GM21367 (cell line): ENCODE data around the gene CLDN9.

Experiments used
- ATAC-seq: cut with Tn5 transposase; IDR thresholded peaks from one replicate; pipeline ENCODE4 v1.9.1; 2021; ENCODE audit not compliant: unreplicated experiment

Gene CLDN9

GRCh38 chr16:2973605-2974318 lies 39.0 kb upstream of the CLDN9 start:
- no peak for ATAC-seq

DNA sequence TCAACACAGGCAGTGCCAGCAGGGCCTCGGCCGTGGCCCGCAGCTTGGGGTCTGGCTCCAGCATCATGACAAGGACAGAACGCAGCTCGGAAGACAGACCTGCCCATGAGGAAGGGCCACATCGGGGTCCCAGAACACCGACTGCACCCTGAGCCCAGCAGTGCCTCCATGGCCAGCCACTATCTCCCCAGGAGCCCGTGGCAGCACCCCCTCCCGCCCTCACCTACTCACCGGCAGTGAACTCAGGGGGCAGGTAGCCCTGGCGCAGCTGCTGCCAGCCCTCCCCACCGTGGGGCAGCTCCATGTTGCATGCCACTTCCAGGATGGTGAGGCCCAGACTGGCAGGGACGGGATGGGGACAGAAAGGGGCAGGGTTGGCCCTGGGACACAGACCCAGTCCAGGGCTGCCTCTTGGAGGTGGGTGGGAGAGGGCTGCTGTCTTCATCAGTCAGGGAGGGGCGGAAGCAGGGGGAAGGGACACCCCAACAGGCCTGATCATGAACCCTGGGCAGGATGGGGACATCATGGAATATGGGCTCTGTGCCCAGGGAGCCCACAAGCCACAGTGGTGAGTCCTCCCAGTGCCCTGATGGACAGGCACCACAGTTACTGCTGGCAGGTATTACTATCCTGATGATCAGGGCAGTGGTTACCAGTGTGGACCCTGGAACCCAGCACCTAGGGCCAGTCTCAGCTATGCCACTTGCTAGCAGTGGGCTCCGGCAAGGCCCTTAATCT lies 38.2 kb upstream of the CLDN9 start:
- ATAC-seq, result no peak

GRCh38 chr16:2975161-2975795 lies 37.4 kb upstream of the CLDN9 start:
- ATAC-seq, result no peak

DNA sequence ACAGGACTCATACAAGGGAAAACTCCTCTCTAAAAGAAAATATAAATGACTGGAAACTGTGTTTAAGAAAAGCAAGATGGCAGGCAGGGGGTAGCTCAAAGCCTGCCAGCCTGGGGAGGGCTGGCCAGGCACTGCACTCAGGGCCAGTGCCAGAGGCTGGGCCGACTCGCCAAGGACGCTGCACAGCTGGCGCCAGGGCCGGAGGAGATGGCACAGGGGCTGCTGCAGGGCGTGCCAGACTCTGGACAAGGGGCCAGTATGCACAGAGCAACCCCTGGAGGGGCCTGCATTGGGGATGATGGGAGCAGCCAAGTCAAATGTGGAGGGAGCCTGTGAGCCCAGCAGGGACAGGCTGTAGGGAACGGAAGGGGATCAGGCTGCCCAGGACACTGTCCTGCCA lies 36.5 kb upstream of the CLDN9 start:
- no peak for ATAC-seq

- no peak for ATAC-seq
Measured at GRCh38 chr16:2976673-2977072, 36.0 kb upstream of the CLDN9 start.

DNA sequence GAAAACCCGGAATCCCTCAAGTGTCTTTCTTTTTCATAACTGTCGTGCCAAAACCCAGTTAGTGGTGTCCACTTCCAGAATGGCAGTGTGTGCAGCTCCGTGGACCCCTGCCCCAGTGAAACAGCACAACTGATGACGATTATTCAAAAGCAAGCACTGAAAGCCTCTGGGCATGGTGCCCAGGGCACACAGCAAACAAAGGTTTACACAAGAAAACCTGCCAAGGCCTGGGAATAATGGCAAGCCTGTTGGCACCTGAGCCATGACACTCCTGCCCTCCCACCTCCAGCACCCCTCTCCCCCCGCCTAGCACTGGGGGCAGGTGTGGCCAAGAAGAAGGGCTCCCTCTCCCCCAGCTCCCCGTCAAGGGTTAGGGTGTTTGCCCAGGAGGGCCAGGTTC lies 35.3 kb upstream of the CLDN9 start:
- ATAC-seq, result no peak

DNA sequence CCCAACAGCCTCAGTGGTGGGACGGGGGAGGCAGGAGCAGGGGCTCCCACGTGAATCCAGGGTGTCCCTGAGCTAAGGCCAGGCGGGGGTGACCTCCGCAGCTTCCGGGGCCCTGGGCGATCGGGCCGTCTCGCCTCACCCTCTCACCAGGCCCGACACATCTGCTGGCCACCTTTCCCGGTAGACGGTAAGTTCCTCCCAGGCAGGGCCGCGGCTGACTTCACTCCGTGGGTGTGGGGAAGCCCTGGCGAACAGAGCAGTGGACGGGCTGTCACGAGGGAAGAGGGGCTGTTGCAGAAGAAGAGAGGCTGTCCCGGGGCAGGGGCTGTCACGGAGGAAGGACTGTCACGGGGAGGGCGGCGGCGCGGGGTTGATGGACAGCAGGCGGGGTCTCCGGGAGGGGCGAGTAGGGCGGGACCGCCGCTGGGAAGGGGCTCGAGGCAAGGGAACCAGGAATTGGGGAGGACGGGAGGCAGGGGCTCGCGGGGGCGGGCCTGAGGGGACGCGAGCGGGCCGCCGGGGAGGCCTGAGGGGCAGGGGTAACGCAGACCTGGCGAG lies 33.0 kb upstream of the CLDN9 start:
- ATAC-seq, result no peak

DNA sequence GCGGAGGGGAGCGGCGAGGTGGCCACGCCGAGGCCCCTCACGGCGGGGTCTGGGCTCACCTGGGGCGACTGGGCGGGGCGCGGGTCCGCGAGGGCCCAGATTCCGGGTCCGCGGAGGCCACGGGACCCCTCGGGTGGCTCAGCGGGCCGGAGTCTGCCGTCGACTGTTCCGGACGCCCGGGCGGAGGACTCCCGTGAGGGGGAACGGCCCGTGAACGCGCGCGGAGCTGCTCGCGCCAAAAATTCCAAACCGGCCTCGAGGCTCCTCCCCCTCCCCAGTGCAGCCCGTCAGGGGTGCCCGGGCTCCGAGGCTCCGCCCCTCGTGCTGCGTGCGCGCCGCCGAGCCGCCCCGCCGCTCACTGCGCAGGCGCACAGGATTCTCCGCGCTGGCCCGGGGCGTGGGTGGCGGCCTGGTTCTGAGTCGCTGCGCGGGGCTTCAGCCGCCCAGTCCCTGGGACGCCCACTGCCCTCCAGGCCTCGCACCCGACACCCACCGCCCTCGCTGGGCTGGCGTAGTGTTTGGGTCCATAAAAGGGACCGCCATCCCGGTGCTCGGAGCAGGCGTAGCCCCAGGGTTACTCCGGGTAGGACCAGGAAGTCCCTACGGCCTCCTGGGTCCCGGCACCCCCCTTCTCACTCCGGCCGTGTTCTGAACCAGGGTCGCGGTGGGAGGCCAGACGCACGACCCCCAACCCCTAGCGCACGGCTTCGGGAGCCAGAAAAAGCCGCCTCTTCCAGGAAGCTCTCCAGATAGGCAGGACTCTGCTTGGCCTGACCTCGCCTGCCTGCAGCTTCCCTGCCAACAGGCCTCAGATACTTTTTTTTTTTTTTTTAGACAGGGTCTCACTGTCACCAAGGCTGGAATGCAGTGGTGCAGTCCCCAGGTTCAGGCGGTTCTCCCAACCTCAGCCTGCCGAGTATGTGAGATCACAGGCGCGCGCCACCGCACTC lies 32.2 kb upstream of the CLDN9 start, which contains the start of gene PKMYT1:
TSS of gene PKMYT1 (minus strand) at position 220 of the 950 bp plus-strand sequence. CDS start 789 bp downstream, outside the sequence.
- ATAC-seq, result peak; percentile 57

GRCh38 chr16:2981177-2981898 lies 31.4 kb upstream of the CLDN9 start:
- ATAC-seq, result no peak

- ATAC-seq, result no peak
Measured at GRCh38 chr16:2981899-2982250, 30.8 kb upstream of the CLDN9 start.

DNA sequence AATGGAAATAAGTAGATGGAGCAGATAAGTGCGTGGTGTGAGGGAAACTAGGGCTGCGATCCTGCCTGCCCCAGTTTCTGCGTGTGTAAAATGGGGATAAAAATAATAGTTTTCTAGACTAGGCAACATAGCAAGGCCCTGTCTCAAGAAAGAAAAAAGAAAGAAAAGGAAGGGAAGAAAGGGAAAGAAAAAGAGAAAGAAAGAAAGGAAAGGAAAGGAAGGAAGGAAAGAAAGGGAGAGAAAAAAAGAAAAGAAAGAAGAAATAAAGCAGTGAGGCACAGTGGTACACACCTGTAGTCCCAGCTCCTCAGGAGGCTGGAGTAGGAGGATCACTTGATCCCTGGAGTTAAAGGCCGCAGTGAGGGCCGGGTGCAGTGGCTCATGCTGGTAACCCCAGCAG lies 30.3 kb upstream of the CLDN9 start:
- no peak for ATAC-seq

DNA sequence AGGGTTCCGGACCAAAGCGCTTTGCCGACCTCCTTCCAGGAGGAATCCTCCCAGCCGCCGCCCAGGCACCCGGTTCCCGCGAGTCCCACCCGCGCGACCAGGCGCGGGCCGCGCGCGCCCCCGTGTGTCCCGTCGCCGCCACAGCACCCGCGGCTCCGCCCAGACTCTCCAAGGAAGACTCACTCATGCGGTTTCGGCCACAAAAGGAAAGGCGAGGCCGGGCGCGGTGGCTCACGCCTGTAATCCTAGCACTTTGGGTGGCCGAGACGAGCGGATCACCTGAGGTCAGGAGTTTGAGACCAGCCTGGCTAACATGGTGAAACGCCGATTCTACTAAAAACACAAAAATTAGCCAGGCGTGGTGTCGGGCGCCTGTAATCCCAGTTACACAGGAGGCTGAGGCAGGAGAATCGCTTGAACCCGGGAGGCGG lies 29.0 kb upstream of the CLDN9 start:
- ATAC-seq, result no peak

DNA sequence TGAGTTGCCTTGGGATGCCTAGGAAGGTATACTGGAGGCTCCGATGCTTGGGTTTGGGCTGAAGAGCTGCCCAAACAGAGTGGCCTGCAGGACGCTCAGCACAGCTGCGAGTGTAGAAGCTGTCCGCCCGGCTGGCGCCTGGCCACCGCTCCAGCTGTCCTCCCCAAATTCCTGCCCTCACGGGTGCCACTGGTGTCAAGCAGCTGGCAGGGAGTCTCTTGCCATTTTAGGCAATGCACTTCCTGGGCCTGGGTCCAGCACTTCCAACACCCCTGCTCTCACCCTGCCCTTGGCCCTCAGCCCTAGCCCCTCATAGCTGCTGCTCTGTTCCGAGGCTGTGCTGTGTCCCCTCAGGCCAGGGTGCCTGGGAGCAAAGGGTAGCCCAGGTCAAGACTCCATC lies 27.3 kb upstream of the CLDN9 start:
- no peak for ATAC-seq

GRCh38 chr16:2985893-2986355 lies 26.8 kb upstream of the CLDN9 start:
- ATAC-seq, result no peak

GRCh38 chr16:2986623-2987188 lies 26.0 kb upstream of the CLDN9 start:
- no peak for ATAC-seq

GRCh38 chr16:2987286-2987685 lies 25.4 kb upstream of the CLDN9 start:
- ATAC-seq, result no peak

GRCh38 chr16:2987833-2988232 lies 24.9 kb upstream of the CLDN9 start:
- ATAC-seq, result no peak

DNA sequence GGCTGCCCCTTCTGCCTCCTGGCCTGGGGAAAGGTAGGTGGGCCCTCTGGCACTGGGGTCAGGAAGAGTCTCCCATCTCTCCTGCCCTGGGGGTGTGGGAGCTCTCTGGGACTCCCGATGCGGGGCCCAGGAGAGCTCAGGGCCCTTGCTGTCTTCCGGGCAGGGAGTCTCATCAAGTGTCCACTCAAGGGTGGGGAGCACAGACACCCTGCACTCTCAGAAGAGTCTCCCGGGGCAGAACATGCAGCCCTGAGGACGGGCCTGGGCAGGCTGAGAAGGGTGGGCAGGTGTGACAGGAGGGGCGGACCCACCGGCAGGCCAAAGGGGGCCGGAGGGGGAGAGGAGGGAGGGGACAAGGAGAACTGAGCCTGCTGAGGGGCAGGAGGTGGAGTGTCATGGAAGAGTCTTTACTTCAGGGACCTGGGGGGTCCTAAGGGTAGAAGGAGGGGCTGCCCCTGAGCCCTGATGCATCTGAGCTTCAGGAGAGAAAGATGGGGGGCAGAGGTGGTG lies 24.1 kb upstream of the CLDN9 start:
- ATAC-seq, result no peak

DNA sequence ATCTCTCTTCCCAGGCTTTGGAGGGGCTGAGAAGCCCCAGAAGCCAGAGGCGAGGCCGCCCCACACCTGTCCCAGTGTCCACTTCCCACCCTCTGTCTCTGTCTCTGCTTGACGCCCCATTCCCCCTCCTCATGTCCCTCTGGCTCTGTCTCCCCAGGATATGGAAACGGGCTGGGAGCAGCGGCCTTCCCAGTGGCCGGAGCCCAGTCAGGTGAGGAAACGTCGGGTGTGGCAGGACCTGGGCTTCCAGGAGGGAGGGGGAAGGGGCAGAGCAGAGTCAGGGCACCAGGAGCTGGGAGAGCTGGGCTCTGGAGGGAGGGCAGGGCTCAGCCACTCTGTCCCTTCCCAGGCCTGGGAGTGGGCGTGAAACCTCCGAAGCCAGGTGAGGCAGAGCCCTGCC lies 21.8 kb upstream of the CLDN9 start:
- no peak for ATAC-seq
